Coronary artery (tissue), 2 donors: Measurements from ENCODE around the gene TGFB3.
A peak's percentile ranks its signal among the peaks of the same experiment; 100 is the strongest.

Source experiments
- DNase-seq: peaks from one replicate; pipeline ENCODE4 v3.0.0-alpha.2; 2017; ENCODE audit warnings: low spot score
- H3K27ac ChIP-seq, 2 donors: fragments of 200-600 bp; sonication (generic); one replicate each; pipeline ENCODE4 v1.5.1; 2016 to 2019
- H3K4me3 ChIP-seq: fragments of 200-600 bp; sonication (generic); 2 replicates; pipeline ENCODE4 v1.5.1; 2016; ENCODE audit warnings: mild to moderate bottlenecking, moderate library complexity
- TF ChIP-seq, protein P1 (sequence below): fragments of 200-600 bp; sonication (generic); IDR thresholded peaks from one replicate; pipeline ENCODE4 v1.5.1; 2019; ENCODE audit warnings: antibody characterized with exemption

TGFB3 gene

DNA sequence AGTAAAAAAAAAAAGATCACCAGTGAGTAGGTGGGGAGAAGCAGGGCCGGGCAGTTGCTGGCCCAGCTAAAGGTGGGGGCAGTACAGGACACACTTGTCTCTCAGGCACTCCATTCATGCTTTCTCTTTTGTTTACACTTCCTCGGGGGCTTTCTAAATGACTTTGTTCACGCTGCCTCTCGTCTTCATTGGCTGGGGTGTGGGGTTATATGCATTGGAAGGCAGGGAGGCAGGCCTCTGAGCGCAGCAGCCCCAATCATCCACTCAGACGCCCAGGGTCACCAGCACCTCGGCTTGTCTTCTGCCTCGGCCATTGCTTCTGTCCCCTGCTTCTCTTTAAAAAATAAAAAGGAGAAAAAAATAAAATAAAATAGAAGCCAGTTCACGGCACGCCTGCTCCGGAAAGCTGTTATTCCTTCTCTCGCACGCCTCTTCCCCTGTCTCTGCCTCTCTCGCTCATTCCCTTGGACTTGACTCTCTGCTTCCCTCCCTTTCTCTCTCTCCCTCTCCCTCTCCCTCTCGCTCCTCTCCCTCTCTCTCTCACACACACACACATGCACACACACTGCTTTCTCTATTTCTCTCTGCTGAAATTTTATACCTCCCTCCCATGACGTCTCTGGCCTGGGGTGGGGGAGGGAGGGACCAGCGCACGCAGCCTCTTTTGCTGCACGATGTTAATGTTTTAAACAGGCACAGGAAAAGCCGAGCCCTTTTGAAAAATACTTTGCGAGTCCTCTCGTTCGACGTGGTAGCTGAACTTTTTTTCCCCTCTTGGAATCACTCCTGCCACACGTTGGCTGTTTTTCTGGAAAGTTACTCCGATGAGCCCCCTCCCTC lies at the start of gene TGFB3:
TGFB3 (minus strand) TSS at position 570 of the 840 bp plus-strand sequence. CDS start 1,102 bp downstream, outside the sequence.
- TF ChIP-seq, protein P1, sequence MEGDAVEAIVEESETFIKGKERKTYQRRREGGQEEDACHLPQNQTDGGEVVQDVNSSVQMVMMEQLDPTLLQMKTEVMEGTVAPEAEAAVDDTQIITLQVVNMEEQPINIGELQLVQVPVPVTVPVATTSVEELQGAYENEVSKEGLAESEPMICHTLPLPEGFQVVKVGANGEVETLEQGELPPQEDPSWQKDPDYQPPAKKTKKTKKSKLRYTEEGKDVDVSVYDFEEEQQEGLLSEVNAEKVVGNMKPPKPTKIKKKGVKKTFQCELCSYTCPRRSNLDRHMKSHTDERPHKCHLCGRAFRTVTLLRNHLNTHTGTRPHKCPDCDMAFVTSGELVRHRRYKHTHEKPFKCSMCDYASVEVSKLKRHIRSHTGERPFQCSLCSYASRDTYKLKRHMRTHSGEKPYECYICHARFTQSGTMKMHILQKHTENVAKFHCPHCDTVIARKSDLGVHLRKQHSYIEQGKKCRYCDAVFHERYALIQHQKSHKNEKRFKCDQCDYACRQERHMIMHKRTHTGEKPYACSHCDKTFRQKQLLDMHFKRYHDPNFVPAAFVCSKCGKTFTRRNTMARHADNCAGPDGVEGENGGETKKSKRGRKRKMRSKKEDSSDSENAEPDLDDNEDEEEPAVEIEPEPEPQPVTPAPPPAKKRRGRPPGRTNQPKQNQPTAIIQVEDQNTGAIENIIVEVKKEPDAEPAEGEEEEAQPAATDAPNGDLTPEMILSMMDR, result no peak
- Histone ChIP-seq H3K4me3 (peak within 1 kb of the TSS; percentile 92), H3K27ac (peak within 1 kb of the TSS; percentile 92 to 97)
- DNase-seq, result peak; percentile 91

- TF ChIP-seq, protein P1, result no peak
- Histone ChIP-seq H3K4me3 (no peak overlapping the region), H3K27ac (no peak overlapping the region)
- DNase-seq, result no peak
Measured at GRCh38 chr14:76024211-76024907, 42.6 kb upstream of the TGFB3 start.

GRCh38 chr14:76023757-76024156 lies 42.0 kb upstream of the TGFB3 start:
- DNase-seq, result no peak
- H3K27ac ChIP-seq, result no peak overlapping the region
- TF ChIP-seq, protein P1, result no peak
- no peak overlapping the region for H3K4me3 ChIP-seq

GRCh38 chr14:76022991-76023390 lies 41.2 kb upstream of the TGFB3 start:
- no peak overlapping the region for H3K4me3 ChIP-seq
- no peak for DNase-seq
- H3K27ac ChIP-seq, result no peak overlapping the region
- TF ChIP-seq, protein P1, result no peak

DNA sequence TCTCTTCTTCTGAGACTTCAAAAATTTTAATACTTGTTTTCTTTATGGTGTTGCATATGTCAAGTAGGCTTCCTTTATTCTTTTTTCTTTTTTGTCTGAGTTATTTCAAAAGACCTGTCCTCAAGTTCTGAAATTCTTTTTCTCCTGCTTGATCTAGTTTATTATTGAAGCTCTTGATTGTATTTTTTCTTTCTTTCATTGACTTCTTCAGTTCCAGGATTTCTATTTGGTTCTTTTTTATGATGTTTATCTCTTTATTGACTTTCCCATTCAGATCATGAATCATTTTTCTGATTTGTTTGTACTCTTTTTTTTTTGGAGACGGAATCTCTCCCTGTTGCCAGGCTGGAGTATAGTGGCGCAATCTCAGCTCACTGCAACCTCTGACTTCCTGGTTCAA lies 37.9 kb upstream of the TGFB3 start:
- no peak overlapping the region for H3K4me3 ChIP-seq
- DNase-seq, result no peak
- TF ChIP-seq, protein P1, result no peak

DNA sequence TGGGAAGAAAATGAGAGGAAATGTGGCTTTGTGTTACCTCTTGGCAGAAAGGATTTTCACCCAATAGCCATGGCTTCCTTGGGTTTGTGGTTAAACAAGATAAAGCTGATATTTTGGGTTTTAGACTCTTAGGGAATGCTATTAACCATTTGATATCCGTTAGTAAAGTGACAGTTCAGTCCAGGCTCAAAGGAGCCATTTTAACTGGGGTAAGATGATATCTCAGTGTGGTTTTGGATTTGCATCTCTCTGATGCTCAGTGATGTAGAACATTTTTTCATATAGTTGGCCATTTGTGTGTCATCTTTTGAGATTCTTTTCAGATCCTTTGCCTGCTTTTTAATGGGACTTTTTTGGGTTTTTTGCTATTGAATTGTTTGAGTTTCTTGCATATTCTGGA lies 33.9 kb upstream of the TGFB3 start:
- Histone ChIP-seq H3K27ac (peak overlapping the region in 1 of 2 donors; percentile 35), H3K4me3 (no peak overlapping the region)
- TF ChIP-seq, protein P1, result no peak
- no peak for DNase-seq

More for the DNA sequence above, 37.9 kb upstream of the TGFB3 start:
- H3K27ac ChIP-seq, result no peak overlapping the region
